ENCODE results near the gene ACSF2. TPM values are rescaled to one million over a fixed set of nuclear protein-coding genes. Genes with fewer than 3 reads are reported as not detected.

ACSF2 gene
- total RNA-seq, 2 donors from 2014 or later: 49.0 to 111 TPM

- TF ChIP-seq POLR2A (IDR thresholded peaks at IDR 0.05) (no peak), CTCF (IDR thresholded peaks at IDR 0.05) (no peak), POLR2AphosphoS5 (IDR thresholded peaks at IDR 0.05) (no peak)
- Histone ChIP-seq H3K9me3 (no peaks in the 10 kb centered on the region), H3K4me1 (replicated peaks) (no peaks in the 10 kb centered on the region), H3K36me3 (no peaks in the 10 kb centered on the region), H3K27ac (no peak overlapping the region), H3K27me3 (replicated peaks; ENCODE audit: insufficient read depth) (no peaks in the 10 kb centered on the region), H3K4me3 (no peak overlapping the region)
- WGBS: 99% methylated on average over 8 of the region's 8 CpGs
- DNase-seq (ENCODE audit: low spot score): no peak
- intact Hi-C loops (cut with DNase I): no loop called here
Measured at GRCh38 chr17:50495918-50496317, 69.9 kb downstream of the ACSF2 start.

GRCh38 chr17:50498021-50498874 lies 72.2 kb downstream of the ACSF2 start:
- Histone ChIP-seq H3K9me3 (no peaks in the 10 kb centered on the region), H3K27ac (no peak overlapping the region), H3K4me3 (no peak overlapping the region), H3K27me3 (replicated peaks; ENCODE audit: insufficient read depth) (no peaks in the 10 kb centered on the region), H3K4me1 (replicated peaks) (no peaks in the 10 kb centered on the region), H3K36me3 (no peaks in the 10 kb centered on the region)
- no peak for DNase-seq (ENCODE audit: low spot score)
- WGBS: 77% methylated on average over 7 of the region's 7 CpGs
- intact Hi-C loops (cut with DNase I): no loop called here
- TF ChIP-seq POLR2A (IDR thresholded peaks at IDR 0.05) (no peak), POLR2AphosphoS5 (IDR thresholded peaks at IDR 0.05) (no peak), CTCF (IDR thresholded peaks at IDR 0.05) (no peak)

GRCh38 chr17:50499270-50499669 lies 73.3 kb downstream of the ACSF2 start:
- TF ChIP-seq POLR2A (IDR thresholded peaks at IDR 0.05): no peak
- no peak for TF ChIP-seq POLR2AphosphoS5 (IDR thresholded peaks at IDR 0.05)
- TF ChIP-seq CTCF (IDR thresholded peaks at IDR 0.05): no peak
- no peak for DNase-seq (ENCODE audit: low spot score)
- Histone ChIP-seq H3K36me3 (no peaks in the 10 kb centered on the region), H3K4me1 (replicated peaks) (no peaks in the 10 kb centered on the region), H3K9me3 (no peaks in the 10 kb centered on the region), H3K27ac (no peak overlapping the region), H3K4me3 (no peak overlapping the region), H3K27me3 (replicated peaks; ENCODE audit: insufficient read depth) (no peaks in the 10 kb centered on the region)
- intact Hi-C loops (cut with DNase I): no loop called here

- H3K27me3 ChIP-seq (replicated peaks; ENCODE audit: insufficient read depth): no peaks in the 10 kb centered on the region
- no peak for TF ChIP-seq POLR2A (IDR thresholded peaks at IDR 0.05)
- TF ChIP-seq CTCF (IDR thresholded peaks at IDR 0.05): no peak
- no peak for DNase-seq (ENCODE audit: low spot score)
- no peaks in the 10 kb centered on the region for H3K4me1 ChIP-seq (replicated peaks)
- intact Hi-C loops (cut with DNase I): no loop called here
- no peak overlapping the region for H3K4me3 ChIP-seq
- 100% methylated on average over 2 of the region's 2 CpGs for WGBS
- no peak overlapping the region for H3K27ac ChIP-seq
- no peaks in the 10 kb centered on the region for H3K9me3 ChIP-seq
- no peaks in the 10 kb centered on the region for H3K36me3 ChIP-seq
Measured at GRCh38 chr17:50499721-50500120, 73.7 kb downstream of the ACSF2 start.

- Histone ChIP-seq H3K4me1 (replicated peaks) (no peaks in the 10 kb centered on the region), H3K27ac (no peak overlapping the region), H3K36me3 (no peaks in the 10 kb centered on the region), H3K4me3 (no peak overlapping the region), H3K27me3 (replicated peaks; ENCODE audit: insufficient read depth) (no peaks in the 10 kb centered on the region), H3K9me3 (no peaks in the 10 kb centered on the region)
- 60% methylated on average over 5 of the region's 5 CpGs for WGBS
- intact Hi-C loops (cut with DNase I): no loop called here
- no peak for DNase-seq (ENCODE audit: low spot score)
- TF ChIP-seq CTCF (IDR thresholded peaks at IDR 0.05) (peak in 1 of 4 experiments; percentile 8), POLR2A (IDR thresholded peaks at IDR 0.05) (no peak), POLR2AphosphoS5 (IDR thresholded peaks at IDR 0.05) (no peak)
Measured at GRCh38 chr17:50501054-50501453, 75.0 kb downstream of the ACSF2 start.
